Activated T-helper 1 cell treated with Interleukin-2 at 50 U/mL for 16 hours (primary cell): ENCODE results near the gene C17orf50.

ENCODE experiments used
- DNase-seq: peaks from one replicate; pipeline ENCODE4 v3.0.0-alpha.2; 2020; ENCODE audit warnings: low read depth

The C17orf50 gene

DNA sequence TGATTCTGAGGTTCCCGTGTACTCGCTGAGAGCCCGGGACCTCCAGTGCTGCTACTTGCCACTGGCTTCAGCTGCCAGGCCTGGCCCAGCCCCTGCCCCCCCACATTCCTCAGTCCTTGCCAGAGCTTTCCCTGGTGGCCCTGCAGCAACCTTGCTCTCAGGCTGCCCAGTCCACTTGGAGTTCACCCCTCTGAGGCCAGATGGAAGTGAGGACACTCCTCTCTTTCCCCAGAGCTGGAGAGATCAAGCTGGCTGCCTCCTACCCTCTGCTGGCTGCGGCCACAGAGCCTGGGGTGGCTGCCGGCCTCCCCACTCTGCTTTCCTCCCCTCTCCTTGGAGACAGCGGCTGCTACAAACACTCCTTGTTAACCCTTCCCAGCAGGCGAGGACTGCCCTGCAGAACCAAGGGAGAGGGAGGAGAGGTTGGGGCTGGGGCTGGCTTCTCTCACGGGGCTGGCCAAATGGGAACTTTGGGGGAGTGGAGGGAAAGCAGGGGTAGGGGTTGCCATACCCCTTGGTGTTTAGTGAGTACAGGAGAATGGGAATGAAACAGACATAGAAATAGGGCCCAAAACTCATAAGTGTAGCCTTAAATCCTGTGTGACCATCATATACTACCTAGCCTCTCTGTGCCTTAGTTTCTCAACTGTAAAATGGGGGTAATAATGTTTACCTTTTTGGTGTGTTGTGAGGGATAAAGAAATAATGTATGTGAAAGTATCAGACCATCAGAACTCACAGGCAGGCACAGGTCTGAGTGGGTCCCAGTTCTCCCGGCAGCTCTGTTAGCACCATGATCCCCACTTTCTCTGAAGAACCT, 7.5 kb upstream of the C17orf50 start, which contains the start of gene GAS2L2:
GAS2L2 (minus strand) TSS at position 295 of the 820 bp plus-strand sequence. CDS start 389 bp downstream, outside the sequence.
- no peak for DNase-seq

GRCh38 chr17:35757243-35757642, 3.4 kb upstream of the C17orf50 start:
- no peak for DNase-seq

DNA sequence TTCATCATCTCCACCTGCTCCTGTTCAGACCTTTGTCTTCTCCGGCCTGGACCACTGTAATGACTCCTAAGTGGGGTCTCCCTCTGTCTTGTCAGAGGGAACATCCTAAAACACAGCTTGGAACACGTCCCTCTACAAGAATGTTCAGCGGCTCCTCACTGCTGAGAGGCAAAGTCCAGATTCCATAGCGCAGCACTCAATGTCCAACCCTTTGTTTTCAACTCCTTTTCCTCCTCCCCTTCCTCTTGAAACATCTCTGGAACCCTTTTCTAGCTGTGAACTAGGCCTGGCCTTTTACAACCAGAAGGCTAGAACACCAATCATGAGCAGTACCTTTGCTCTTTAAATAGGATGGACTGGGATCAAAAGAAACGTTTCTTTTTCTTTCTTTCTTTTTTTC, 914 bp downstream of the C17orf50 start:
- DNase-seq, result no peak

DNA sequence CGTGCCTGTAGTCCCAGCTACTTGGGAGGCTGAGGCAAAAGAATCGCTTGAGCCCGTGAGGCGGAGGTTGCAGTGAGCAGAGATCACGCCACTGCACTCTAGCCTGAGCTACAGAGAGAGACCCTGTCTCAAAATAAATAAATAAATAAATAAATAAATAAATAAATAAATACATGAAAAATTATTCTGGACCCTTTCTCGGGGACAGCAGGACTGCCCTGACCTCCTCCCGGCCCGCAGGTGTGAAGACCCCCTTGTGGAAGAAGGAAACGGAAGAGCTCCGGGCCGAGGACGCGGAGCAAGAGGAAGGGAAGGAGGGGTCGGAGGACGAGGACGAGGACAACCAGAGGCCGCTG, 3.1 kb downstream of the C17orf50 start:
- DNase-seq, result no peak

GRCh38 chr17:35764123-35764991, 3.7 kb downstream of the C17orf50 start:
- DNase-seq, result peak; percentile 78

- DNase-seq, result no peak
Measured at GRCh38 chr17:35765086-35765710, 4.5 kb downstream of the C17orf50 start.

GRCh38 chr17:35765756-35766488, 5.2 kb downstream of the C17orf50 start:
- DNase-seq, result no peak

GRCh38 chr17:35766489-35766877, 5.8 kb downstream of the C17orf50 start:
- DNase-seq, result no peak

DNA sequence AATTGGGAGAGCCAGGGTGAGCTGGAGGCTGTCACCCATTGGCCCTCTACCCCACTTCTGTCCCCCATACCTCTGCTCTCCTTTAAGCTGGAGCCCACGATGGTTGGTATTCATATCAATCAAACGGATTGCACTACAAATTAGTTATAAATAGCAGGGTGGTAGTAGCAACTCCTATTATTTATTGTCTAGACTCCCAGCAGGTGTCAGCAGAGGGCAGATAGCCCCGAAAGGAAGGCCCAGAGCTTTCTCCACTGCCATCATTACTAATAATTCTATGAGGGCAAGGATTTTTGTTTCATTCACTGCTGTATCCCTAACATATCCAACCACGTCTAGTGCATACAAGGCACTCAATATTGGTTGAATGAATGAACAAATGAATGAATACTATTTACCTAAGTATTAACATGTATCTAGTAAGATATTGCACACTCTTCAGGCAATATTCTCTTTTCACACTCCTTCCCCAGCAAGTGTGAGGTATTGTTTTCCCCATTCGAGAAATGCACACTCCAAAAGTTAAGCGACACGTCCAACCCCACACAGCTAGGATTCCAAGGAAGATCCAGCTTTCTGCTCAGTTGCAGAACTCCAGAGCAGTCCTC, 6.3 kb downstream of the C17orf50 start:
- DNase-seq, result no peak

GRCh38 chr17:35768797-35769196, 8.1 kb downstream of the C17orf50 start:
- DNase-seq, result no peak

DNA sequence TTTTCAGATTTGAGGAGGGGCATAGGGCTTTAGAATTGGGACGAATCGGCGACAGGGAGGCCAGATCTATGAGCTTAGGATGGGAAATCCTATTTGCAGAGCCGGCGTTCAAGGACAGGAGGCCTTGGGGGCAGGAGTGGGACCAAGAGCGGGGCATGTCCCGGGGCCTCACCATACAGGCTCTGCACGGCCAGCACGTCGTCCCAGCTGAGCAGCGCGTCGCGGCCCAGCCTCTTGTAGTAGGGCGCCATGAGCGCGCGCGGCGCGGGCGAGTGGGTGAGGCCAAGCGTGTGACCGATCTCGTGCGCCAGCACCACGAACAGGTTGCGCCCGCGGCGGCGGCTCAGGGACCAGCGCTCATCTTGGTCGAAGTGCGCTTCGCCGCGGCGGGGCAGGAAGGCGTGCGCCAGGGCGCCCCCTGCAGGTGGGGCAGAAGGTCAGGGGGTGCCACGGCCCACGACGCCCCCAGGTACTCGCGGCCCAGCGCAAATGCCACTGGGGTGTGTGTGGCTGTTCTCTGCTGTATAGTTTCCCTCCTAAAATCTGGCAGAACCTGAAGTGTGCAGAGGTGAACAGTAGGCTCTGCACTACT, 9.3 kb downstream of the C17orf50 start:
- DNase-seq, result no peak

DNA sequence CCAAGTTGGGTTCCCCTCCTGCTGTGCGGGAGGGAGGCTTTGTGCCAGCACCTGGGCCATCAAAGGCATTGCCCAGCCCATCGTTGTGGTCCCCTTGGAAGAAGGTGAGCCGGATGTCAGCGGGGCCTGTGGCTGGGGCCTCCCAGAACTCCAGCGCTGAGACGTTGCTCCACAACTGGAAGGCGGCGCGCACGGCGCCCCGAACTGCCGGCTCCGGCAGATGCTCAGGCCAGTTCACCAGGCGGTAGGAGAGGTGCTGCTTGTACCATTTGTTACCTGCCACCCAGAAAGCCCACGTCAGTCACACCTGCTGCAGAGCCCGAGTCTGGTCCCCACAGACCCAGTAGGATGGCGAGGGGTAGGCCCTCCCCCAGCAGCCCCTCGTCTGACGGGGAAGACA, 12.4 kb downstream of the C17orf50 start:
- DNase-seq, result no peak

DNA sequence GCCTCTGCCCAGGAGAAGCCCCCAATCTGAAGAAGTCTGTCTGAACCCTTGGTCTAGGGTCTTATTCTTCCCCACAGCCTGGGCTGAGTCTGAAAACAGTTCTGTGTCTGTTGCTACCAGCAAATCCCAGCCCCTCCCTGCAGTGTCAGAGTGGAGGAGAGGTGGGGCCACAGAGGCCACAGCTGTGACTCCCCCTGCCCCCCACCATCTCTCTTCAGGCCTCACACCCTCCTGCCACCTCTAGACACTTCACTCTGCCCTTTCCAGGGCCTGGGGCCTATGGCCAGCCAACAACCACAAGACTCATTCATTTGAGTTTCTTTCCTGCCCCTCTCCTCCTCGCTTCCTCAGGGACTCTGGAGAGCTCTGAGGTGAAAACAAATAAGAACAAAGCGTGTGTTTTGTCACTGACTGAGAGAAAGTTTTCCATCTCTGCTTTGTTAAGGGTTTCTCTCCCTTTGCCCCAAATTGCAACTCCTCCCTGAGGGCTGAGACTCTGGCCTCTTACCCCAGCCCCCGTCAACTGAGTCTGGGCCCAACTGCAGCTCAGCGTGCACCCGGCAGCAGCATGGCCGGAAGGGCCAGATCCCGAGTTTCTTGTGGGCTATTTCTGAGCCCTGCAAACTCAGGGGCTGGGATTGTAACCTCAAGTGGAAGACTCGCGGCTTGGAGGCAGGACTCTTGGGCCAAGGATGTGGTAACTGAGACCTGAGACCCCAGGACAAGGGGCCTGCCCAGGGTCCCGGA, 13.2 kb downstream of the C17orf50 start:
- DNase-seq, result no peak

DNA sequence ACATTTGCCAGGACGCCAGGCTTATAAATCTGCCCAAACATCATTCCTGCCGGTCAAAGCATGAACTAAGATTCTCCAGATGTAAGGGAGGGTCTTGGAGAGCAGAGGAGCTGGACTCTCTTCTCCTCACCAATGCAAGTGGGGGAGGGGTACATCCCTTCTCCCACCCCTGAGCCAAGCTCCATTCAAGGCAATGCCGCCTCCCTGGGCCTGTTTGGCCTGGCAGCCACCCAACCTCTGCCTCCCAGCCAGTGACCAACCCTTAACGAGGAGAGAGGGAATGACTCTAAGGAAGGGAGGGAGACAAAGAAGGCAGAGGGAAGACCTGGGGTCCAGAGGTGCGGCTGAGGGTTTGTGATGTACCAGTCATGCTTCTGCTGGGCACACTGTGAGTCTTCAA, 13.8 kb downstream of the C17orf50 start:
- DNase-seq, result no peak

DNA sequence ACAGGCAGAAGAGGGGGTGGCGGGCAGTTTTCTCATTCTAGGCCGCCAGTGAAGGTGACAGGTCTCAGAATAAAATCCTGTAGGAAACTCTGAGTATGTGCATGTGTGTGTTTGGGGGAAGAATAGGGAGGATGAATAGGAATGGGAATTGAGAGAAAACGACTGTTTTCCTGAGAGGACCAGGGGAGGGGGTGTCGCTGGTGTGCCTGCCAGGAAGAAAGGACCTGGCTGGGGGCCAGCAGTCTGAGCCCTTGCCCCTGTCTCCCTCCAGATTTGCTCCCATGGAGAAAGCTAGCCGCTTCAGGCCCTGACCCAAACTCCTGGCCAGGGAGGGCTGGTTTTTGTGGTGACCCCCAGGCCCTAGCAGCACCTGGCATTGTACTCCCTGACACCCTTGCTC, 14.4 kb downstream of the C17orf50 start:
- no peak for DNase-seq

DNA sequence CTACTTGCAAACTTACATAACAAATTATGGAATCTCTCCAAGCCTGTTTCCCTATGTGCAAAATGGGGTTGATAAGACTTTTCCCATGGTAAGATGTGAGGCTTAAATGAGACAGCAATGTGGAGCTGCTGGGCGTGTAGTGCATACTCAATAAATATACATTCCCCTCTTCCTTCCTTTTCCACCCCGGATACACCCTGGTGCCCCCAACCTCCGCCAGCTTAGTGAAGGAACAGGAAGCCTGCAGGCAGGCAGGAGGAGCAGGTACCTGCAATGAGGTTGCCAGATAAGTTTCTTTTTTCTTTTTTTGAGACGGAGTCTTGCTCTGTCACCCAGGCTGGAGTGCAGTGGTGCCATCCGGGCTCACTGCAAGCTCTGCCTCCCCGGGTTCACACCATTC, 14.9 kb downstream of the C17orf50 start:
- DNase-seq, result no peak

- no peak for DNase-seq
Measured at GRCh38 chr17:35778641-35779196, 18.0 kb downstream of the C17orf50 start.

- no peak for DNase-seq
Measured at GRCh38 chr17:35780950-35781349, 20.3 kb downstream of the C17orf50 start.

DNA sequence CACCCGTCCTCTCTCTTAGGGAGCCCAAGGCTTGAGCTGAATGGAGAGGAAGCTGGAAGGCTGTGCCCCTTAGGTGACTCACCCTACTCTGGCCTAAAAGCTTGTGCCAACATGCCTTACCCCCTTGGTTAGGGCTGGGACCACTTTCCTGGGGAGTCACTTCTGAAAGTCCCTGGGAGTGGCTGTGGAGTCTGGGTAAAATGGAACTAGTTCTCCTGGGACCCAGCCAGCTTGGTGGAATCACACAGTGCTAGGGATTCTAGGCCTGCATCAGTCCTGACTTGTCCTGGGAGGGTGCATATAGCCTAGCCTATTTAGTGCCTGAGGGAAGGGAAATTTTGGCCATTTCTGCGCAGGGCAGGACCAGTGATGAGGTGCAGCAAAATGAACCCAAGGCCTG, 24.2 kb downstream of the C17orf50 start:
- DNase-seq, result no peak

DNA sequence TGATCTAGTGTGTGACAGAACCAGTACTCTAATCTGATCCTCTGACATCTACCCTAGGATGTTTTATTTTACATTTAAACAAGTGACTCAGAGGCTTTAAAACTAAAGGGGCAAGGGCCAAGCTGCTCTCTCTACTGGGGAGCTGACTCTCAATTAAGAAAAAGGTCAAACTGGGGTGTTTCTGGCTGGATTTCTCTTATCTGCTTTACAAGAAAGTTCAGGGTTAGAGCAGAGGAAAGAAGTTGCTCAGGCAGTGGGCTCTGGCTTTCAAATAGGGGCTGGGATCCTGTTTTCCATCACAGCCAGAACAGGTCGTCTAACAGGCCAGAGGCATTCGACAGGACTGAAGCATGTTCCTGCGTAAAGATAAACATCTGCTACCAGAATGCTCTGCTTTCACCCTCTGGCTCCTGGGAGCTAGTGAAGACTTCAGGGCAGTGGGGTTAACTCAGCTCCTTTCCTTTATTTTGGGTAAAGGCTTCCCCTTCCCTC, 26.3 kb downstream of the C17orf50 start:
- DNase-seq, result no peak
